Brain microvascular endothelial cell (primary cell): ENCODE data around the gene PCNX4.
"Not testable (repeated sequence)": the region's sequence is repeated elsewhere in the genome, so short reads cannot be mapped to it uniquely, and the experiment has no call there.

ENCODE experiments used
- DNase-seq: peaks from one replicate; pipeline ENCODE4 v3.0.0-alpha.2; 2020
- H3K27ac ChIP-seq: fragments of 250-450 bp; sonication (Bioruptor Pico); 2 replicates; pipeline ENCODE4 v1.5.1; 2020; ENCODE audit warnings: mild to moderate bottlenecking, moderate library complexity
- H3K27me3 ChIP-seq: fragments of 250-450 bp; sonication (Bioruptor Pico); replicated peaks from 2 replicates; pipeline ENCODE4 v1.5.1; 2020; ENCODE audit warnings: mild to moderate bottlenecking
- H3K36me3 ChIP-seq: fragments of 250-450 bp; sonication (Bioruptor Pico); replicated peaks from 2 replicates; pipeline ENCODE4 v1.5.1; 2020; ENCODE audit warnings: mild to moderate bottlenecking
- H3K4me3 ChIP-seq: 2 replicates; pipeline ENCODE4 v1.5.1; 2011; ENCODE audit warnings: low read depth, mild to moderate bottlenecking, control low read depth, low read length, moderate library complexity
- in situ Hi-C: cut with HindIII; loops from 2 replicates; pipeline ENCODE4 v1.10.0; 2017; ENCODE audit warnings: low sequenced_read_pairs, low pct_ligation_motif_present
- TF ChIP-seq, protein P1 (sequence below): IDR thresholded peaks from 2 replicates; pipeline ENCODE4 v1.5.1; 2011; ENCODE audit warnings: low read depth, mild to moderate bottlenecking, moderate library complexity, low read length, control low read depth, inconsistent platforms; ENCODE audit errors: missing control alignments

PCNX4 gene

DNA sequence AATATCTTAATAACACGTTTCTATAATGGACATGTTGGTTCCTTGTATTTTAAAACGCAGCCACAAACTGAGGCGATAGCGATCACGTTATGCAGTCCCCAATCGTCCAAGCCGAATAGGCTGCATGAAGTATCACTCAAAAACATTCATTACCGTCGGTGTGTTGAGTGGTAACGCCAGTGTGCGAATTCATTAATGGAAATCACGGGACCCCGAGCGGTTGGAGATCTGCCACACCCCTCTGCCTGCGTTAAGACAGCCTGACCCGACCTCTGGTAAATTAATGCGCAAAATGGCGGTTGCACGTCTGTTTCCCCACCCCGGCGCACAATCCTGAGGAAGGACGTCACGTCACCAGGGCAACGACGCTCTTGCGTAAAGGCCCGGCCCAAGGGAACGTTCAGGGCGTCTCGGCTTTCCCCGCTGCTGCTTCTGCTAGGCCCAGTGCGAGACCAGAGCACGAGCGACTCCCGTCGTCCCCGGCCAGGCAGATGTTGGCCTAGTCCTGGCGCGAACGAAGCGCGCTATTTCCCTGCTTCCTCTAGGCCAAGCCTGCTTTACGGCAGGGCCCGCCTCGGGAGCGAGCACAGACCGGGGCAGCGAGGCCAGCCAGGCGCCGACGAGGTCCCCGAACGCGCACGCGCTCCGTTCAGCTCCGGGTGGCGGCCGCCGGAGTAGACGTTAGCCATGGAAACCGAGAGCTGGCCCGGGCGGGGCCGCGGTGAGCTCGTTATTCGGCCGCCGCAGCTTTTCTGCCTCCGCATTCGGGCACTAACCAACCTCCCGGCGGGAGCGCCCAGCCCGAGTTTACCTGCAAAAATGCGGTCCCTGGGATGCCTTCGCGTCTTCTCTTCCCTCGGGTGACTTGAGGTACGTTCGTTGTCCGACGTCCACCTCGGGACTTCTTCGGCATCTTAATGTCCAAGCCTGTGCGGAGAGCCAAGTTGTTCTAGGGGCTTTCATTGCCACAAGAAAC, at the start of gene PCNX4:
PCNX4 (plus strand) TSS at position 374 of the 976 bp plus-strand sequence. CDS start 15,716 bp downstream, outside the sequence.
- DNase-seq = peak; percentile 97
- Histone ChIP-seq H3K27ac (peak within 1 kb of the TSS; percentile 96), H3K4me3 (peak within 1 kb of the TSS; percentile 86), H3K36me3 (no peaks in the 10 kb centered on the region), H3K27me3 (no peaks in the 10 kb centered on the region)
- TF ChIP-seq, protein P1, sequence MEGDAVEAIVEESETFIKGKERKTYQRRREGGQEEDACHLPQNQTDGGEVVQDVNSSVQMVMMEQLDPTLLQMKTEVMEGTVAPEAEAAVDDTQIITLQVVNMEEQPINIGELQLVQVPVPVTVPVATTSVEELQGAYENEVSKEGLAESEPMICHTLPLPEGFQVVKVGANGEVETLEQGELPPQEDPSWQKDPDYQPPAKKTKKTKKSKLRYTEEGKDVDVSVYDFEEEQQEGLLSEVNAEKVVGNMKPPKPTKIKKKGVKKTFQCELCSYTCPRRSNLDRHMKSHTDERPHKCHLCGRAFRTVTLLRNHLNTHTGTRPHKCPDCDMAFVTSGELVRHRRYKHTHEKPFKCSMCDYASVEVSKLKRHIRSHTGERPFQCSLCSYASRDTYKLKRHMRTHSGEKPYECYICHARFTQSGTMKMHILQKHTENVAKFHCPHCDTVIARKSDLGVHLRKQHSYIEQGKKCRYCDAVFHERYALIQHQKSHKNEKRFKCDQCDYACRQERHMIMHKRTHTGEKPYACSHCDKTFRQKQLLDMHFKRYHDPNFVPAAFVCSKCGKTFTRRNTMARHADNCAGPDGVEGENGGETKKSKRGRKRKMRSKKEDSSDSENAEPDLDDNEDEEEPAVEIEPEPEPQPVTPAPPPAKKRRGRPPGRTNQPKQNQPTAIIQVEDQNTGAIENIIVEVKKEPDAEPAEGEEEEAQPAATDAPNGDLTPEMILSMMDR = no peak
- in situ Hi-C loops = no loop called here

DNA sequence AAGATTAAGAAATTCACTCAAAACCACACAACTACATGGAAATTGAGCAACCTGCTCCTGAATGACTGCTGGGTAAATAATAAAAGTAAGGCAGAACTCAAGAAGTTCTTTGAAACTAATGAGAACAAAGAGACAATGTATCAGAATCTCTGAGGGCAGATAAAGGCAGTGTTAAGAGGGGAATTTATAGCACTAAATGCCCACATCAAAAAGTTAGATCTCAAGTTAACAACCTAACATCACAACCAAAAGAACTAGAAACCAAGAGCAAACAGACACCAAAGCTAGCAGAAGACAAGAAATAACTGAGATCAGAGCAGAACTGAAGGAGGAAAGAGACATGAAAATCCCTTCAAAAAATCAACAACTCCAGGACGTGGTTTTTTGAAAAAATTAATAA, 43.7 kb upstream of the PCNX4 start:
- H3K27ac ChIP-seq, H3K4me3 ChIP-seq, DNase-seq, in situ Hi-C loops, H3K36me3 ChIP-seq, H3K27me3 ChIP-seq: not testable (repeated sequence)

DNA sequence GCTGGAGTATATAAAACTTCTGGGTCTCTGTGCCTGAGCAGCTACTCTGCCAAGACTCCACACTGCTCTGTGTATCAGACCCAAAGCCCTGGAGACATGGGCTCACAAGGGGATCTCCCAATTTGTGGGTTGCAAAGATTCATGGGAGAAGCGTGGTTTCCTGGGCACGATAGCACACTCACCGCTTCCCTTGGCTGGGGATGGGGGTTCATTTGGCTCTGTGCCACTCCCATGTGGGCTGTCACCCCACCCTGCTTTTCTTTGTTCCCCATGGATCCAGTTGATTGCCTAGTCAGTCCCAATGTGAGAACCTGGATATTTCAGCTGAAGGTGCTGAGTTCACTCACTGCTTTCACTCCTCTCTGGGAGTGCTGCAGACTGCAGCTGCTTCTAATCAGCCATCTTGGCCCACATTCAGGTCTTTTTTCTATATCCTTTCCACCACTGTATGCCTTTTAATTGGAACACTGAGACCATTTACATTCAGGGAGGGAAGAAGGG, 40.0 kb upstream of the PCNX4 start:
- H3K27me3 ChIP-seq = no peaks in the 10 kb centered on the region
- in situ Hi-C loops = no loop called here
- no peak overlapping the region for H3K4me3 ChIP-seq
- no peaks in the 10 kb centered on the region for H3K36me3 ChIP-seq
- DNase-seq = no peak
- no peak overlapping the region for H3K27ac ChIP-seq
- TF ChIP-seq, protein P1 = no peak

DNA sequence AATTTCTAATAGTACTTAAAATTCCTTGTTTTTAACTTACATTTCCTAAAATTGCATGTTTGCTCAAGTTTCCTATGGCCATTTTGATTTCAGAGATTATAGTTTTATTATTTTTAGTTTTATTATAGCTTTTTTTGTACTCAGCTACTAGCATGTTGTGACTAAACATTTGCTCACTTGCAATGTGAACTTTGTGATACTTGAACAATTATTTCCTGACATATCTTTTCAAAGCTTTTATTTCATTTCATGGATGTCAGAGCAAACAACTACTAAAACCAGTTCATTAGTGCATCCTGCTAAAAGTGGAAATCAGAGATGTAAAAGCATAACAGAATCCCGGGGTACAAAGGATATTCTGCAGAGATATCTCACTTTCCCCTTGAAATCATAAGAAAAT, 33.6 kb upstream of the PCNX4 start:
- no peak overlapping the region for H3K27ac ChIP-seq
- in situ Hi-C loops = no loop called here
- no peak for DNase-seq
- H3K36me3 ChIP-seq = no peaks in the 10 kb centered on the region
- no peak overlapping the region for H3K4me3 ChIP-seq
- TF ChIP-seq, protein P1 = no peak
- no peaks in the 10 kb centered on the region for H3K27me3 ChIP-seq

DNA sequence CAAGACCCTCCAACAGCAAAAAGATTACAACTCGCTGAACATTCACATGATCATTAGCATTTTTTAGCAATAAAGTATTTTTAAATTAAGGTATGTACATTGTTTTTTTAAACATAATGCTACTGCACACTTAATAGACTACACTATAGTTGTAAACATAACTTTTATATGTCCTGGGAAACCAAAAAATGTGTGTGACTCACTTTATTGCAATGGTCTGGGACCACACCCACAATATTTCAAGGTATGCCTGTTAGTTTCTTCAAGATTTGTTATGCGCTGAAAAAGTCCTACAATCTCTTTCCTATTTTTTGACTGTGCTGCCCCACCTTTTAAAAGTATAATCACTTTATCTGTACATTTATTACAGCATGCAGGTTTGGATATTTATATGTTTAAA, 30.4 kb upstream of the PCNX4 start:
- no peaks in the 10 kb centered on the region for H3K27me3 ChIP-seq
- in situ Hi-C loops = no loop called here
- no peak overlapping the region for H3K4me3 ChIP-seq
- no peak overlapping the region for H3K27ac ChIP-seq
- DNase-seq = no peak
- TF ChIP-seq, protein P1 = no peak
- no peaks in the 10 kb centered on the region for H3K36me3 ChIP-seq

DNA sequence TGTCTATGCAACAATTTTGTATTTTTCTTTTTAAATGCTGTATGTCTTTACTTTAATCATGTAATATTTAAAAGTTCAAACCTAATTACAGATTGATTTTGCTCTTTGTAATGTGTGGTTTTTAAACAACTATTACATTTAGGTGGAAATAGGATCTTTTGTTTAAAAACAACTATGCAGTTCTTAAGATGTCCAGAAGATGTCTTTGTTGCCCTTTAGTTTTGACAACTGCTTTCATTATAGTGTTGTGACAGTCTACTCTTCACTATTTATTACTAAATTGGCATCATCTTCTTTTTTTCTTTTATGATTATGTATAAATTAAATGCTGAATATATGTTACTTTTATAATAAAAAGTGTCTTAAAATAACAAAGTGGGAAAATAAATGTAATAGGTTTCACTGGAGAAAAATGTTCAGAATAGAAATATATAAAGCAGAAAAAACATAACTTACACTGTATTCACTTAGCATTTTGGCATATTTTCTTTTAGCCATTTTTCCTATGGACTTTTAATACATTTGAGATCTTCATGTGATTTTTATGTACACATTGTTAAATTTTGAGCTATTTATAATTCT, 27.1 kb upstream of the PCNX4 start:
- Histone ChIP-seq H3K4me3 (no peak overlapping the region), H3K27me3 (no peaks in the 10 kb centered on the region), H3K27ac (no peak overlapping the region), H3K36me3 (no peaks in the 10 kb centered on the region)
- DNase-seq = no peak
- in situ Hi-C loops = no loop called here
- TF ChIP-seq, protein P1 = peak; percentile 43
